KMS-11 (cell line): ENCODE data around the gene CCDC141.
"Not testable (repeated sequence)": the region's sequence is repeated elsewhere in the genome, so short reads cannot be mapped to it uniquely, and the experiment has no call there.

Source experiments
- H2AFZ ChIP-seq: fragments of 200-600 bp; sonication (generic); 2 replicates; pipeline ENCODE4 v1.6.1; 2016; ENCODE audit warnings: antibody characterized with exemption, mixed run types, low read depth
- H3K27ac ChIP-seq: fragments of 200-600 bp; sonication (generic); 2 replicates; pipeline ENCODE4 v1.6.1; 2016; ENCODE audit warnings: mild to moderate bottlenecking, mixed run types
- H3K27me3 ChIP-seq: fragments of 200-600 bp; sonication (generic); 2 replicates; pipeline ENCODE4 v1.6.1; 2017; ENCODE audit warnings: mild to moderate bottlenecking, low read depth, mixed run types, moderate library complexity; ENCODE audit not compliant: insufficient read depth
- H3K36me3 ChIP-seq: fragments of 200-600 bp; sonication (generic); 2 replicates; pipeline ENCODE4 v1.6.1; 2017; ENCODE audit warnings: mild to moderate bottlenecking, mixed run types; ENCODE audit not compliant: insufficient read depth
- H3K4me1 ChIP-seq: fragments of 200-600 bp; sonication (generic); 2 replicates; pipeline ENCODE4 v1.6.1; 2016; ENCODE audit warnings: mild to moderate bottlenecking, low read depth, mixed run types; ENCODE audit not compliant: poor library complexity, severe bottlenecking
- H3K4me2 ChIP-seq: fragments of 200-600 bp; sonication (generic); 2 replicates; pipeline ENCODE4 v1.7.0; 2016; ENCODE audit warnings: mild to moderate bottlenecking, mixed run types
- H3K4me3 ChIP-seq: fragments of 200-600 bp; sonication (generic); IDR thresholded peaks from 2 replicates; pipeline ENCODE4 v1.6.1; 2017; ENCODE audit warnings: low read depth, low read length, mixed read lengths; ENCODE audit not compliant: insufficient read depth
- H3K79me2 ChIP-seq: fragments of 200-600 bp; sonication (generic); 2 replicates; pipeline ENCODE4 v1.6.1; 2016; ENCODE audit warnings: low read depth, mixed run types; ENCODE audit not compliant: insufficient read depth
- H3K9ac ChIP-seq: fragments of 200-600 bp; sonication (generic); 2 replicates; pipeline ENCODE4 v1.6.1; 2016; ENCODE audit warnings: mild to moderate bottlenecking, mixed run types
- H4K20me1 ChIP-seq: fragments of 200-600 bp; sonication (generic); 2 replicates; pipeline ENCODE4 v1.6.1; 2016; ENCODE audit warnings: mild to moderate bottlenecking, mixed run types; ENCODE audit not compliant: insufficient read depth
- CTCF ChIP-seq: fragments of 200-600 bp; sonication (generic); conservative IDR thresholded peaks from 2 replicates; pipeline ENCODE4 v1.6.1; 2017; ENCODE audit warnings: low read depth, mild to moderate bottlenecking, antibody characterized with exemption, low read length, moderate library complexity, mixed read lengths

CCDC141 gene

GRCh38 chr2:179059026-179059700, 9.2 kb upstream of the CCDC141 start:
- no peaks in the 10 kb centered on the region for H4K20me1 ChIP-seq
- H3K27me3 ChIP-seq = no peaks in the 10 kb centered on the region
- H3K9ac ChIP-seq = no peak overlapping the region
- no peak overlapping the region for H3K4me2 ChIP-seq
- peaks cover 12% of the 10 kb centered on the region for H3K4me1 ChIP-seq
- H3K4me3 ChIP-seq = no peak overlapping the region
- H3K79me2 ChIP-seq = no peaks in the 10 kb centered on the region
- no peaks in the 10 kb centered on the region for H3K36me3 ChIP-seq
- H2AFZ ChIP-seq = no peak overlapping the region
- TF ChIP-seq CTCF = no peak
- no peak overlapping the region for H3K27ac ChIP-seq

- Histone ChIP-seq H2AFZ (no peak overlapping the region), H3K27me3 (no peaks in the 10 kb centered on the region), H3K36me3 (no peaks in the 10 kb centered on the region), H3K4me3 (no peak overlapping the region), H3K4me2 (no peak overlapping the region), H3K79me2 (no peaks in the 10 kb centered on the region), H3K27ac (no peak overlapping the region), H4K20me1 (no peaks in the 10 kb centered on the region), H3K9ac (no peak overlapping the region), H3K4me1 (peaks cover 12% of the 10 kb centered on the region)
- TF ChIP-seq CTCF = no peak
Measured at GRCh38 chr2:179057737-179058136, 7.8 kb upstream of the CCDC141 start.

GRCh38 chr2:179053568-179053967, 3.6 kb upstream of the CCDC141 start:
- not testable (repeated sequence) for H2AFZ ChIP-seq, H4K20me1 ChIP-seq, H3K27ac ChIP-seq, H3K4me3 ChIP-seq, H3K4me2 ChIP-seq, H3K9ac ChIP-seq, H3K27me3 ChIP-seq, H3K79me2 ChIP-seq, H3K36me3 ChIP-seq
- H3K4me1 ChIP-seq = peaks cover 27% of the 10 kb centered on the region

- no peaks in the 10 kb centered on the region for H3K79me2 ChIP-seq
- no peak overlapping the region for H2AFZ ChIP-seq
- no peaks in the 10 kb centered on the region for H3K27me3 ChIP-seq
- peak overlapping the region; percentile 42; the same call in 1 of the 2 replicates for H3K4me2 ChIP-seq
- no peak overlapping the region for H3K27ac ChIP-seq
- H3K9ac ChIP-seq = no peak overlapping the region
- no peaks in the 10 kb centered on the region for H4K20me1 ChIP-seq
- H3K4me3 ChIP-seq = no peak overlapping the region
- no peak for TF ChIP-seq CTCF
- H3K4me1 ChIP-seq = peaks cover 28% of the 10 kb centered on the region
- no peaks in the 10 kb centered on the region for H3K36me3 ChIP-seq
Measured at GRCh38 chr2:179051250-179051649, 1.3 kb upstream of the CCDC141 start.

GRCh38 chr2:179050755-179051154, 818 bp upstream of the CCDC141 start:
- H3K4me1 ChIP-seq = peaks cover 33% of the 10 kb centered on the region
- no peaks in the 10 kb centered on the region for H3K27me3 ChIP-seq
- H3K4me2 ChIP-seq = peak overlapping the region; percentile 42
- H3K27ac ChIP-seq = no peak overlapping the region
- H3K79me2 ChIP-seq = no peaks in the 10 kb centered on the region
- no peak overlapping the region for H3K9ac ChIP-seq
- no peak overlapping the region for H3K4me3 ChIP-seq
- no peaks in the 10 kb centered on the region for H3K36me3 ChIP-seq
- H4K20me1 ChIP-seq = no peaks in the 10 kb centered on the region
- no peak overlapping the region for H2AFZ ChIP-seq
- TF ChIP-seq CTCF = no peak
